Globus pallidus (tissue), 1 donor: ENCODE results near the gene GINS2.

Experiments
- DNase-seq: peaks from one replicate; pipeline ENCODE4 v3.0.0-alpha.2; 2015; ENCODE audit warnings: low spot score

Gene GINS2

DNA sequence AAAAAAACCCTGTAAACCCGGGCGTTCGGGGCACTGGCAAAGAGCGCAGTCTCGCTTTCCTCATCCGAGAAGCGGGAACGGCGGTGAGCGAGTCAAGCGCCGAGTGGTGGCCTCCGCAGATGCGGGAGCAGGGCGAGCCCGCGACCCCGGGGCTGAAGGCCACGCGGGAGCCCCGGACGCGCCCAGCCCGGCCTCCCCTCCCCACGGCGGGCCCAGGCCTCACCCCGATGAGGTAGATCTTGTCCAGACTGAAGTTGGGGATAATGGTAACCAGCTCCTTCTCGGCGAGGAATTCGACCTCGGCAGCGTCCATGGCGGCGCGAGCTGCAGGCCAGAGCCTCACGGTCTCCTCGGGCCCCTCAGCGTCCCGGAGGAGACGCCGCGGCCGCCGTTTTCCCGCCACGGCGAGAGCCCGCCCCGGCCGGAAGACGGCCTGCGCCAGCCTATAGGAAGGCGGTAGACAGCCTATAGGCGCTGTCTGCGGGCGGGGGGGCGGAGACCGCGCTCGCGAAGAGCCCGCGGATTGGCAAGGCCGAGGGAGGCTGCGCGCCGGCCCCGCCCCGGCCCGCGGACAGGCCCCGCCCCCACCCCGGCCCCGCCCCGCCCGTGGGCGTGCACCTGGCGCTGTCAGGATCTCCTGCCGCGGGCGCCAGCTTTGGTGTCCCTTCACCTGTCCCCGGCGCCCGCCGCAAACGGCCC is at the start of gene GINS2:
GINS2 (minus strand) TSS at position 369 of the 699 bp plus-strand sequence; CDS start at position 313, 56 bp downstream.
- peak; percentile 81 for DNase-seq

GRCh38 chr16:85736921-85737320 is 48.2 kb upstream of the GINS2 start:
- DNase-seq: no peak

DNA sequence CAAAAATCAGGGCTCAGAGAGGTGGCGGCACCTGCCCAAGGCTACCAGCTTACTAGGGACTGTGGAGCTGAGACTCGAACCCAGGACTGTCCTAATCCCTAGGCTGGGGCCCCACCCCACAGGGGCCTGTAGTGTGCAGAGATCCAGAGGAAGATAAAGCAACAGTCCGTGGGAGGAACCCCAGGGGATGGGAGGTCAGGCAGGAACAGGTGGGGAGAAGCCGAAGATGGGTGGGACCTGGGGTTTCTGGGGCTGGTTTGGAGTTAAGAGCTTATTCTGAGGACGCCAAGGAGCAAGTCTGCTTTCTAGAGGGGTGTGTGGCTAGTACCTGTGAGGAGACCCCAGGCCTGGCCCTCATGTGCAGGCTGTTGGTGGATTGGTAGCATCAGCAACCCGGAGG is 47.2 kb upstream of the GINS2 start:
- no peak for DNase-seq

DNA sequence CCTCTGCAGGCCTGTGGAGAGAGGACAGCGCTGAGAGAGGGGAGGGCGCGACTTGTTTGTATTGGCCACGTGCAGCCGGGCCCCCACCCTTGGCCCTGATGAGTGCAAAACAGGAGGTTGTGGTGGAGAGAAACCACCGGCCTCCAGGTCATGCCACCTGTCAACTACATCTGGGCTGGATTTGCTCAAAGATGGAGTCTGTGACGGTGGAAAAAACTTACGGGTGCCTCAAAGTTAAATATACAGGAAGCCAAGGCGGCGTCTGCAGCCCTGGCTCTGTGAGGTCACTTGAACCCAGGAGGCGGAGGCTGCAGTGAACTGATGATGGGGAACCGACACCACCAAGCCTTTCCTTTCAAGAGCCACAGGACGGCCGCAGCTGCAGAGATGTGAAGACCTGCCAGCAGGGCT is 46.5 kb upstream of the GINS2 start:
- no peak for DNase-seq

- no peak for DNase-seq
These were observed 45.7 kb upstream of the GINS2 start for GRCh38 chr16:85734311-85735017.

- no peak for DNase-seq
These were observed 45.1 kb upstream of the GINS2 start for GRCh38 chr16:85733839-85734170.

DNA sequence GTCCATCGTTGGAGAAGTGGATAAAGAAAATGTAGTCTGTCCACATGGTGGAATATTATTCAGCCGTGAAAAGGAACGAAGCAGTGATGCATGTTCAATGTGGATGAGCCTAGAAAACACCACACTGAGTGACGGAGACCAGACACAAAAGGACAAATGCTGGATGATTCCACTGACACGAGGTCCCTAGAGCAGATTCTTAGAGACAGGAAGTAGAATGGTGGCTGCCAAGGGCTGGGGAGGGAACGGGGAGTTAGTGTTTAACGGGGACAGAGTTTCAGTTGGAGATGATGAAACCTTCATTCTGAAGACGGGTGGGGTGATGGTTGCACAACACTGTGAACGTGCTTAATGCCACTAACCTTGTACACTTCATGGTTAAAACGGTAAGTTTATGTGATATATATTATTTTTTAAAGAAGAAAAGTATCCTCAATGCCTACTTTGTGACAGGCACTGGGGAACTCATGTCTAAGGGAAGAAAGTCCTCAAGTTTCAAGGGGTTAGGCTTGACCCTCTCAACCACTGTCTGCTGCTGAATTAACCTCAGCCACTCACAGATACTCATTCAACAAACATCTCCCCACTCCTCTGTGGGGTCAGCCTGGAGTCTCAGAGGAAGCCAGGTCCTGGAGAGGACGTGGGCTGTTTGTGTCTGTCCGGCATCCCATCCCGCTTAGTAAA is 44.5 kb upstream of the GINS2 start:
- no peak for DNase-seq

GRCh38 chr16:85731179-85731578 is 42.4 kb upstream of the GINS2 start:
- DNase-seq: no peak

DNA sequence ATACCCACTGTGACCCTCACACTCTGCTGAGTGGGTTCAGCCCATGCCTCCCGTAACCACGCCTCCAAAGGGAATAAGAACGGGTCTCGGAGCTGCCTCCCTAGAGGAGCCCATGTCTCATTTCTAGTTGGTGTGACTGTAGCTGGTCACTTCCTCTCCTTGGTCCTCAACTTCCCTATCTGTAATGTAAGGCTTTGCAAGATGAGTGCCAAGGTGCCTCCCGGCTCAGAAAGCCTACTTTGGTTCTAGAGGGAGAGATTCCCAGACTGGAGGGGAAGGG is 41.4 kb upstream of the GINS2 start:
- no peak for DNase-seq

DNA sequence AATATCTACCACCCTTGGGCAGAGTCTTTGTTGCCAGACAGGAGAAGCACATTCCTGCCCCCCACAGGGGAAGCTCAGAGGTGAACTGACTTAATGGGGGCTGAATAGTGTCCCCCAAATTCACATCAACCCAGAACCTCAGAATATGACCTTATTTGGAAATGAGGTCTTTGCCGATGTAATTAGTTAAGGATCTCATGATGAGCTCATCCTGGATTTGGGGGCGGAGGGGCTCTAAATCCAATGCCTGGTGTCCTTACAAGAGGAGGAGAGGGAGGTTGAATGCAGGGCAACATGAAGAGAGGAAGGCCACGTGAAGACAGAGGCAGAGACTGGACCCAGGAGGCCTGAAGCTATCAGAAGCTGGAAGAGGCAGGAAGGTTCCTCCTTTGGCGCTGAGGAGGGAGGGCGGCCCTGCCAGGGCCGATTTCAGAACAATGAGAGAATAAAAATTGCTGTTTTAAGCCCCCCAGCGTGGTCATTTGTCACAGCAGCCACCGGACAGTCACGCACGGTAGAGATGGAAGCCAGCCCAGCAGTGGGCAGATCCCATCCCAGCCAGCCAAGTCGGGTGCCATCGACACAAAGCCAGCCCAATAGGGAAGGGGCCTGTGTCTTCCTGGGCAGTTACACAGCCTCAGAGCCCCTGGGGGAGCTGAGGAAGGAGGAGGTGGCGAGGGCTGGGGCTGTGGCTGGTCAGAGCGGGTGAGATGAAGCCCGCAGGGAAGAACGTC is 40.9 kb upstream of the GINS2 start:
- DNase-seq: no peak

DNA sequence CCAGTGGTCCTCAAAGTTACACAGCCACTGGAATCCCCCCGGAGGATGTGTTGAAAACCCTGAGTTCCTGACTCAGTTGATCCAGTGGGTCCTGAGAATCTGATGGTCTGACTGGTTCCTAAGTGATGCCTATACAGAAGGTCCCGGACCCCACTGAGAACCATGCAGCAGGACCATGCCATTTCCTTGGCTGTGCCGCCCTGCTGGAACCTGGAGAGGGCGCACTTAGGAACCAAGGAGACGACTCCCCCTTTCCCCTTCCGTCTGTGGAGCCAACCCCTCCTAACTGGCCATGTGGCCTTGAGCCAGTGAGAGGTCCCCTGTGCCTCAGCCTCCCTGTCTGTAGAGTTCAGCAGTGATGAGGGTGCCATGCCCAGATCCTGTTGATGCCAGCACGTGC is 40.1 kb upstream of the GINS2 start:
- no peak for DNase-seq

DNA sequence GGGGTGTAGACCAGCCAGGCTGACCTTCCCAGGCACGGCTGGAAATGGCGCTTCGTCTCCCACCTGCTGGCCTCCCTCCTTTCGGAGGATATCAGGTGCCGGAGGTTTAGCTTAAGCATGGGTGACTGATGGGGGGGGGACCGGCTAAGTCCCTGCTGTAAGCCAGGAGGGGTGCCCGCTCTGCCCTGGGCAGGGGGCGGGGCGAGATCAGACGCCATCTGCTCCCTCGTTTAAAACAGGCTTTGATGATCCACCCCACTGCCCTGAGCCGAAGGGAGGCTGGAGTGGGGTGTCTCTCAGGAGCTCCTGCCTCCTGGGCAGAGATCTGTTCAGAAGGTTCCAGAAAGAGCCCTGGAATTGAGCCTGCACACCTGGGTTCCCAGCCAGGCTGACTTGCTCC is 36.2 kb upstream of the GINS2 start:
- no peak for DNase-seq

- DNase-seq: no peak
These were observed 35.5 kb upstream of the GINS2 start for GRCh38 chr16:85724126-85724879.

GRCh38 chr16:85722128-85722893 is 33.6 kb upstream of the GINS2 start:
- DNase-seq: no peak

GRCh38 chr16:85720302-85720637 is 31.5 kb upstream of the GINS2 start:
- no peak for DNase-seq

- no peak for DNase-seq
These were observed 31.0 kb upstream of the GINS2 start for GRCh38 chr16:85719605-85720301.

DNA sequence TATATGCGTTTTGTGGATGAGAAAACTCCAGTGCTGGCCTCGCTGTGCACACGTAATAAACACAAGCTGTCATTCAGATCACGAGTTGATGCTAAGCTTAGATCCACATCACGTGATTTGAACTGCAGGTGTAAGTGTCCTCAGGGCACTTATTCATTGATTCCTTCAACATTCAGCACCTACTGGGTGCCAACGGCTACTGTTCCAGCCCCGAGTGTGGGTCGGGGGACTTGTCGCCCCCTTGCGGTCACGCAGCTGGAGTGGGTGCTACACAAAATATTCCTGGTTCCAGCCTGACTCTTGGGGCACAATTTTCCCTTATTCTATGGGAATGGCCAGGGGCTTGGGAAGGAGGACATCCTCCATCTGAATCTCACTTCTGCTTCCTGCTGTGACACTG is 29.9 kb upstream of the GINS2 start:
- DNase-seq: no peak

- no peak for DNase-seq
These were observed 29.4 kb upstream of the GINS2 start for GRCh38 chr16:85718153-85718477.

GRCh38 chr16:85717393-85718152 is 28.8 kb upstream of the GINS2 start:
- peak; percentile 54 for DNase-seq

DNA sequence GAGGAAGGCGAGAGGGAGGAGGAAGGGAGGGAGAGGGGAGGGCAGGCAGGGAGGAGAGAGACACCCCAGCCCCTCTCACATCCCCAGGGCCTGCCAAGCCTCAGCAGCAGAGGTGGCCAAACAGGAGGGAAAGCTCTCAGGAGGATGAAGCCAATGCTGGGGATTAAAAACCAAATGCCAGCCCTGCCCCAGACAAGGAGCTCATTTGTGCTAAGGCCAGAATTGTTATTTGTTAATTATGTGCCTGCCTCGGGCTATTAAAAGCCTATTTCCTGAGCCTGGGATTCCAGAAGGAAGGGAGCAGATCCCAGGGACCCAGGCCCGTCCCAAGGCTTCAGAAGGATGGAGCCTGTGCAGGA is 27.9 kb upstream of the GINS2 start:
- peak; percentile 51 for DNase-seq
